ENCODE data around the gene MED10. TPM values are rescaled to one million over a fixed set of nuclear protein-coding genes. Genes with fewer than 3 reads are reported as not detected.

Gene MED10
- total and polyA plus RNA-seq, 2 of the 4 experiments (the other 2 are of a cell fraction): 9.1 to 60.0 TPM

GRCh38 chr5:6376974-6377520 lies 1.3 kb downstream of the MED10 start:
- Histone ChIP-seq H2BK120ac (ENCODE audit: low read depth, low read length) (no peak overlapping the region), H2BK5ac (ENCODE audit: low read depth, low read length, poor library complexity, severe bottlenecking) (no peak overlapping the region), H3K27ac (ENCODE audit: insufficient read depth, low read length) (no peak overlapping the region), H4K91ac (ENCODE audit: insufficient read depth, low read depth, low read length) (no peak overlapping the region), H2BK20ac (ENCODE audit: low read depth, low read length) (no peak overlapping the region), H3K36me3 (ENCODE audit: control insufficient read depth, insufficient read depth, low read length) (peaks cover 30% of the 10 kb centered on the region), H3K56ac (ENCODE audit: extremely low read depth, insufficient read depth, low read length) (peak overlapping the region; percentile 50; the same call in 1 of the 2 replicates), H3K9me3 (ENCODE audit: control insufficient read depth, insufficient read depth, low read length) (no peaks in the 10 kb centered on the region), H3K4ac (ENCODE audit: low read depth, low read length) (peak overlapping the region; percentile 89; the same call in 1 of the 2 replicates), H3K27me3 (ENCODE audit: control insufficient read depth, insufficient read depth, low read length) (no peaks in the 10 kb centered on the region), H4K5ac (ENCODE audit: low read depth, low read length) (no peak overlapping the region), H3K9ac (ENCODE audit: low read depth, low read length) (peak overlapping the region; percentile 86; the same call in 1 of the 2 replicates), H3K79me1 (ENCODE audit: low read depth in 1 of 2, low read length in 2 of 2) (peaks cover 23 to 35% of the 10 kb centered on the region in 2 experiments), H3K4me1 (ENCODE audit: control insufficient read depth, insufficient read depth, low read length) (peaks cover 4% of the 10 kb centered on the region), H4K20me1 (ENCODE audit: insufficient read depth, low read length) (peaks cover 25% of the 10 kb centered on the region), H2BK15ac (ENCODE audit: low read depth, low read length) (no peak overlapping the region), H3K18ac (ENCODE audit: low read depth, low read length) (no peak overlapping the region), H3K4me2 (ENCODE audit: low read depth, low read length) (peak overlapping the region; percentile 75), H2AFZ (replicated peaks; ENCODE audit: low read length, poor library complexity) (no peak overlapping the region), H3K9me1 (ENCODE audit: insufficient read depth, low read length) (no peaks in the 10 kb centered on the region; the same call in 1 of the 2 replicates), H3K14ac (replicated peaks; ENCODE audit: low read depth, low read length) (0 out of 2 replicates have a peak overlapping the region, but pooled peaks have one; percentile 91), H3K4me3 (ENCODE audit: insufficient read depth, low read depth, low read length) (peak overlapping the region; percentile 84), H2AK5ac (ENCODE audit: low read depth, low read length) (no peak overlapping the region), H4K8ac (ENCODE audit: low read depth in 2 of 2, low read length in 2 of 2) (peak overlapping the region in 1 of 2 experiments; percentile 44; a peak in 1 of 4 replicates), H2AK9ac (replicated peaks; ENCODE audit: low read depth, low read length, poor library complexity) (peak overlapping the region; percentile 98), H3K23ac (ENCODE audit: low read depth, low read length) (0 out of 2 replicates have a peak overlapping the region, but pooled peaks have one; percentile 44)
- BruUV-seq (replicated peaks): no TSS peak
- DNase-seq (peak; percentile 5), ATAC-seq (ENCODE audit: low read depth) (no peak)
- no peak for TF ChIP-seq FOS (IDR thresholded peaks at IDR 0.05; ENCODE audit: low read depth, low read length)
- TF ChIP-seq CTCF (conservative IDR thresholded peaks at IDR 0.05; ENCODE audit: low read depth, low read length): no peak
- TF ChIP-seq USF2 (IDR thresholded peaks at IDR 0.05; ENCODE audit: low read depth, low read length): no peak
- no peak for TF ChIP-seq RFX5 (IDR thresholded peaks at IDR 0.05; ENCODE audit: low read depth, low read length)
- TF ChIP-seq NFE2L2 (IDR thresholded peaks at IDR 0.05; ENCODE audit: low read depth, low read length): no peak
- TF ChIP-seq CHD1 (IDR thresholded peaks at IDR 0.05; ENCODE audit: low read depth, low read length): no peak
- no peak for TF ChIP-seq BHLHE40 (IDR thresholded peaks at IDR 0.05; ENCODE audit: low read depth, low read length)
- TF ChIP-seq MAFK (IDR thresholded peaks at IDR 0.05; ENCODE audit: low read depth, low read length): no peak
- TF ChIP-seq CEBPB (IDR thresholded peaks at IDR 0.05; ENCODE audit: low read depth, low read length): no peak
- TF ChIP-seq SMC3 (IDR thresholded peaks at IDR 0.05; ENCODE audit: low read depth, low read length): no peak
- TF ChIP-seq MAZ (IDR thresholded peaks at IDR 0.05; ENCODE audit: borderline replicate concordance, low read depth, low read length): no peak
- dilution Hi-C loops (cut with HindIII; ENCODE audit: low sequenced_read_pairs, unreplicated experiment): no loop called here
- in situ Hi-C loops (cut with MboI; ENCODE audit: low sequenced_read_pairs): loop anchor here (10.0 kb wide), 2 partner anchors 218 to 882 kb away; no protein-coding TSS in a partner anchor
- intact Hi-C loops (cut with micrococcal nuclease): loop anchor here (10.0 kb wide), 2 partner anchors 228 to 368 kb away; no protein-coding TSS in a partner anchor
- ChIA-PET POLR2A (ENCODE audit: unreplicated experiment) (no interaction called here), CTCF (no interaction called here)
- WGBS, 2 experiments (ENCODE audit: extremely low coverage in 2 of 2, insufficient read length in 1 of 2): 80% methylated on average over 1 of the region's 11 CpGs; no CpG with 5 or more reads in 1 of the 2 experiments

Measured in IMR-90 (cell line).